Regular cardiac myocyte (primary cell): Measurements from ENCODE around the gene NDUFB2. TPM values are rescaled to one million over a fixed set of nuclear protein-coding genes. Genes with fewer than 3 reads are reported as not detected.

Experiments
- total RNA-seq: library from RNA; depleted of rRNA; stranded (reverse); fragments of >200 nt; gene quantifications from 2 replicates; pipeline ENCODE4 v1.2.3, GENCODE V29; 2014

NDUFB2 gene
- 104 and 136 TPM in 2 replicates for total RNA-seq

DNA sequence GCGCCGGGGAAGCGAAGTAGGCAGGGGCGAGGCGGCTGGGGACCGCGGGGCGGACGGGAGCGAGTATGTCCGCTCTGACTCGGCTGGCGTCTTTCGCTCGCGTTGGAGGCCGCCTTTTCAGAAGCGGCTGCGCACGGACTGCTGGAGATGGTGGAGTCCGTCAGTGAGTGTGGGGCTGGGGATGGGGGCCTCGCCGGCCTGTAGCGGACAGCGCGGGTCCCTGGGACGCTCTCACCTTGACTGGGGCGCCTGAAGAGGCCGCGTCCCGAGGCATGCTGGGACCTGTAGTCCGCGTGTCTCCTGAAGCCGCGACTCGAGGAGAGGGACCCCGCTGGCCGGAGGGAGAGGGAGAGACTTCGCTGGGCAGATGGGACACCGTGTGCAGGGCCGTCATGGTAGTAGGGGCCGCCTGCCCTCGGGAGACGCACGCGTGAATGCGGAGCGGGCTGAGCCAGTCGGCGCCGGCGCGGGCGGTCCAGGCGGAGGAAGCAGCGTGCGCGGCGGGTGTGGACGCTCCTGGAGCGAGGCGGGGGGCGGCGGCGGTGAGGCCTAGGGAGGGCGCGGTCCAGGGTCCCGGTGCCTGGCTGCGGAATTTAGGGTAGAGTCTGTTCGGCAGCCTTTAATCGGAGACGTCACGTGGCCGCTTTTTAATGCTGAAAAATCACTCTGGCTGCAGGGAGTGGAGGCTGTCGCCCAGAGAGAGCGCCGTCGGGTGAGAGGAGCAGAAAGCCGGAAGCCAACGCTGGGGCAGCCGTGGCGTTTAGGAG, at the start of gene NDUFB2:
Gene NDUFB2 (plus strand): TSS at position 29 of the 767 bp plus-strand sequence. CDS start 37 bp downstream, at position 66.

DNA sequence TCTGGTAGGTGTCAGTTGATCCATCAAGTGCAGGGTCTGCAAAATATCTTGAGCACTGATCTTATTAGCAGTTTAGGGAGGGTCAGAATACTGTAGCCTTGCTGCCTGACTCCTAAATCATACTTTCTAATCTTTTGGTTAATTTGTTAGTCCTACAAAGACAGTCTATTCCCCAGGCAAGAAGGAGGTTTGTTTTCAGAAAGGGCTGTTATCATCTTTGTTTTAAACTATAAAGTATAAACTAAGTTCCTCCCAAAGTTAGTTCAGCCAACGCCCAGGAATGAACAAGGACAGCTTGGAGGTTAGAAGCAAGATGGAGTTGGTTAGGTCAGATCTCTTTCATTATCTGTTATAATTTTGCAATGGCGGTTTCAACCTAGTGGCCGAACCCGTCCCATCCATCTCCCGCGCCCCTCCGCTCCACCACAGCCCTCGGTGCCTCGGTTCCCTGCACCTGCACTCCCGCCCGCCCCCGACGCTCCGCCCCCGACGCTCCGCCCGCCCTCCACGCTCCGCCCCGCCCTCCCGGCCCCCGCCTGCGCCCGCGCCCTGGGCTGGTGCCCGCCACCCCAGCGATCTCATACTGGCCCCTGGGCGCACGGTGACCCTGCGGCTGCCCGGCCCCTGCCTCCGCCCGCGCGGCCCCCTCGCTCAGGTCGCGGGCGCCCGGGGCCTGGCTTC, 24.0 kb upstream of the NDUFB2 start, which contains the start of gene ADCK2:
Gene ADCK2 (plus strand): TSS at position 564 of the 681 bp plus-strand sequence. CDS start 386 bp downstream, outside the sequence.

Other genes with a start within 250 kb of the NDUFB2 start
- gene MKRN1, start 217.2 kb upstream of the NDUFB2 start, total RNA-seq, result 57.1 and 73.3 TPM in 2 replicates
- 0.96 and 11.3 TPM in 2 replicates for gene DENND2A, start 55.9 kb upstream of the NDUFB2 start, total RNA-seq
- 17.8 and 26.8 TPM in 2 replicates for gene ADCK2, start 23.8 kb upstream of the NDUFB2 start, total RNA-seq
- 19.0 and 26.8 TPM in 2 replicates for gene BRAF, start 228.2 kb downstream of the NDUFB2 start, total RNA-seq